Thyroid gland (tissue), 4 donors: ENCODE results near the gene RPL28.

Source experiments
- CTCF ChIP-seq, 6 experiments: fragments of 200-600 bp in 3 of 6; fragments of 450-650 bp in 3 of 6; sonication (generic) in 3 of 6; IDR thresholded peaks; one replicate each; pipeline ENCODE4 v1.5.1; 2016 to 2019; ENCODE audit warnings: antibody characterized with exemption in 6 of 6, mild to moderate bottlenecking in 2 of 6, inconsistent platforms in 1 of 6, moderate library complexity in 1 of 6
- POLR2A ChIP-seq, 2 donors: fragments of 450-650 bp; IDR thresholded peaks; one replicate each; pipeline ENCODE4 v1.6.1; 2017; ENCODE audit warnings: antibody characterized with exemption in 2 of 2, mild to moderate bottlenecking in 2 of 2, moderate library complexity in 1 of 2

- no peak for TF ChIP-seq POLR2A (IDR thresholded peaks at IDR 0.05)
- TF ChIP-seq CTCF (IDR thresholded peaks at IDR 0.05), result no peak
These were observed 30.4 kb upstream of the RPL28 start for GRCh38 chr19:55355213-55355821.
